HG03565 (cell line): ENCODE results near the gene GPR141.

Source experiments
- ATAC-seq: cut with Tn5 transposase; IDR thresholded peaks from one replicate; pipeline ENCODE4 v1.9.1; 2021; ENCODE audit warnings: mild to moderate bottlenecking, moderate library complexity; ENCODE audit not compliant: unreplicated experiment

GPR141 gene

DNA sequence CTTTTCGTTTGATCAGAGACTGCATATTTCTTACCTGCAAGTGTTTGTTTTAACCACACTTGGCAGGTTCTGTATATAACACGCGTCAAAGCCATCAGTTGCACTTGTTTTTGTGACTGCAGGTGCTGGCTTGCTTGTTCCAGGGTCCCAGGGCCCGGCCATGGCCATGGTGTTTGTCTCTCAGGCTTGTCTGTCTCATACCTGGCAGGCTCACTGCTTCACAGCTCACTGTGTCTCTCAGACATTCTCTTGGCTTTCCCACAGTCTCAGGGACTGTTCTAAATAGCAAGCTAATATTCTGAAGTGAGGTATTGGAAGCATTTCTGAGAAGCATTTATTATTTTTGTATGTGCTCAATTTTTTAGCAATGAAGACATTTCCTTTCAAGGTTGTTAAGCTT lies 46.9 kb downstream of the GPR141 start:
- ATAC-seq = no peak

DNA sequence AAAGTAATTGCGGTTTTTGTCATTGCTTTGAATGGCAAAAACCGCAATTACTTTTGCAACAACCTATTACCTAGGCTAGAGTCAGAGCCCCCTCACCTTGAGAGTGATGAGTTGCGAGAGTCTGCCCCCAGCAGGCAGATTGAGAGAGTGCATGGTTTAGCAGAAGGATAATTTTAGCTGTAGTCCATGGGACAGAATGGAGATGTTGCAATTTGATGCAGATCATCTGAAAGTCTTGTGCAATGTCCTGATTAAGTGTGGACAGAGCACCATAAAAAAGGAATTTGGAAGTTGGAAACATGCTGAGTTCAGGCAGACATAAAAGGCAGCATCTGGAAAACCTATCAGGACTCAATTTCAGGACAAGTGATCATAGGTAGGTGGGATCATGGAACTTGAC lies 48.7 kb downstream of the GPR141 start:
- ATAC-seq = no peak

DNA sequence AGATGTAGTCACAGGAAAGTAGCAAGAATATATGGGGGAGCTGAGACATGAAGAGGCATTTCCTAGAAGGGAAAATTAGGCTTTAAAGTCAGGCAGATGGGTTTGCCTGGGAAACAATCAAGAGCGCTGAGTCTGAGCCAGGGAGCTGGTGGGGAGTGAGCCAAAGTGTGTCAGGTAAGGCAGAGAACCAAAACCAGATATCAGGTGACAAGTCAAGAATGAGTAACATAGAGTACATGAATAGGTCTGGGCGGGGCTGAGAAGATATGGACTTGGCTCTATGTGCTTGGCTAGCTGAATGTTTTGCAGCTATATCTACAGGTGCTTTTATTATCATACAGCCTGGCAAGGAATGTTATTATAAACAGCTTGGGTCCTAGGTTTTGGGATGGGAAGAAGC lies 49.3 kb downstream of the GPR141 start:
- no peak for ATAC-seq

DNA sequence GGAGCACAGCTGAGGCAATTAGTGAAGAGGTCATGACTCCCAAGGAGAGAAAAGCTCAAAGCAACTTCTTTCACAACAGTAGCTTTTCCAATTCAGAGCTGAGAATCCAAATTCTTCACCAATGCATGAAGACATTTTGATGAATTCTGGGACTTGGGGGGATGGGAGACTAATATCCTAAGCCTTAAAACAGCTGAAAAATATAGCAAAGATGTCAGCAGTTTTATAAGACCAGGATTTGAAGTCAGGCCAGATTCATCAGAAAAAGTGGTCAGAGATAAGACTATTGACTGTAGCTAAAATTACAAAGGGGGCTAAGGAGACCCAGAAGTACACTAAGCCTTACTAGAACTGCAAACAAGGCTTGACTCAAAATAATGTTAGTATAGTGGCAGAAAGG lies 51.6 kb downstream of the GPR141 start:
- no peak for ATAC-seq

DNA sequence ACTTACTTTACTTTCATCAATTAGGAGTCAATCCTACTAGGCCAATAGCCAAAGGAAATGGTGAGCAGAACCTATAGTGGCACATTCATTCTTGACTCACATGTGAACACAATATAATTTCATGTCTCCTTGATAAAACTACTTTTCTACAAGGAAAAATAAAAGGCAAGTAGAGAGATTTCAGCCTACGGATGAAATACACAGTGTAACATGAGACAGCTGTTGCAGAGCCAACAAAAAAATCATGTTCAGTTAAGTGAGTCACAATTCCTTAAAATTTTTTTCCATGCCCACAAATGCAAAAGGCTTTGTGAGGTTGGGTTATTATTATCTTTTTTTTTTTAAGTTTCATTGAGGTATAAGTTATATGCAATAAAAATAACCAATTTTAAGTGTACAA lies 54.8 kb downstream of the GPR141 start:
- no peak for ATAC-seq

DNA sequence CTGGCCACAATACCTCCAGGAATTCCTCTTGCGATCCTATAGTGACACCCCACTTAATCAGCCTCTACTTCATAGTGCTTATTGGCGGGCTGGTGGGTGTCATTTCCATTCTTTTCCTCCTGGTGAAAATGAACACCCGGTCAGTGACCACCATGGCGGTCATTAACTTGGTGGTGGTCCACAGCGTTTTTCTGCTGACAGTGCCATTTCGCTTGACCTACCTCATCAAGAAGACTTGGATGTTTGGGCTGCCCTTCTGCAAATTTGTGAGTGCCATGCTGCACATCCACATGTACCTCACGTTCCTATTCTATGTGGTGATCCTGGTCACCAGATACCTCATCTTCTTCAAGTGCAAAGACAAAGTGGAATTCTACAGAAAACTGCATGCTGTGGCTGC lies 56.8 kb downstream of the GPR141 start:
- no peak for ATAC-seq

DNA sequence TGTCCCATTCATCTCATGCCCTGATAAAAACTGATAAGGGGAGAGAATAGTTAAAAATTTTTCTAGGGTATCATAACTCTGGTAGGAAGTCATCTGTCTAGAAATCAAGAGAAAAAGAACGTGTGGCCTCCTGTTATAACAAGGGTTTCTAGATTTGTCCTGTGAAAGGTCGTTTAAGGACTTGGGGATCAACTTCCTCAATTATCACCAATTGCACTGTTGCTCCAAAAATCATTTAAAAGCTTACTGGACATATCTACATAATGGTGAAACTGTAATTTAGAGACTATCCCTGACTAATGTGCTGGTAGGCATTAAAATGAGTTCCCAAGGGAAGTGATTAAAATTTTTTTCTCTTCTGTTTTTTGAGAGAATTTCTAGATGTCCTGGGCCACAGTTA lies 58.2 kb downstream of the GPR141 start:
- no peak for ATAC-seq

DNA sequence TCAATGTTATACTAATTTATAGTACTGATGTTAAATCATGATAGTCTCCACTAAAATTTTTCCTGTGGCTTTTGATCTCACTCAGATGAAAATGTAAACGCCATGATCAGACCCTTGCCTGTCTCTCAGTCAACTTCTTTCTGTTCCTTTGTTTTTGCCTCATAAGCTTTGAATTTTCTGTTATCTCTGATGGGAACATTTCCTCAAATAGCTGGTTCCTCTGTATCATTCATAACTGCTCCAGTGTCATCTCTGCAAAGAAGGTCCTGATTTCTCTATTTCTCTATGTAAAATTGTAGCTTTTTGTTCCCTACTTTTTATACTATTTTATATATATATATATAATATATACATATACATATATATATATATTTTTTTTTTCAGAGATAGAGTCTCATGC lies 67.5 kb downstream of the GPR141 start:
- no peak for ATAC-seq

DNA sequence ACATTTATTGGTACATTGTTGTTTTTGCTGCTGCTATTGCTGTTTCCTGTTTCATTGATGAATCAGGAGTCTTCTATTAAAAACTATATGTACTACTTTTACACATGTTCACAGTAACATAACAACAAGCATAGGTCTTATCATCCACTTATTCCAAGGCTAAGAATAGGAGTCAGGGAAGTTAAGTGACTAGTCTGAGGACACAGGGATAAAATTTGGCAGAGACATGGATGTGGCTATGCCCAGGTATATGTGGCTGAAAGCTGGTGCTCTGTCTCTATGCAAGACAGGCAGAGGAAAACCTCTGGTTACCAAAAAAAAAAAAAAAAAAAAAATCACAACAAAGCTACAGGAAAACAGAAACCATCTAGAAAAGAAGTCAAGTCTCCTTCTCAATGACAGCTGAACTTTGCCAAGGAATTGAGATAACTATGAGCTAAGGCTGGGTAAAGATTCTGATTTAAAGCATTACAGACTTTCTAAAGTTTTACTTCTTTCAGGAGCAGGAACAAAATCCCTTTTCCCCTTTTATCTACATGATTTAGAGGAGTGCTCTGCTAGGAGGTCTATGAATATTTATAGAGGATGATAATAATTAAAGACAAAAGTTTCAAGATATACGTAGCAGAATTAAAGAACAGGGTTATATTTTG lies 70.0 kb downstream of the GPR141 start:
- ATAC-seq = no peak

DNA sequence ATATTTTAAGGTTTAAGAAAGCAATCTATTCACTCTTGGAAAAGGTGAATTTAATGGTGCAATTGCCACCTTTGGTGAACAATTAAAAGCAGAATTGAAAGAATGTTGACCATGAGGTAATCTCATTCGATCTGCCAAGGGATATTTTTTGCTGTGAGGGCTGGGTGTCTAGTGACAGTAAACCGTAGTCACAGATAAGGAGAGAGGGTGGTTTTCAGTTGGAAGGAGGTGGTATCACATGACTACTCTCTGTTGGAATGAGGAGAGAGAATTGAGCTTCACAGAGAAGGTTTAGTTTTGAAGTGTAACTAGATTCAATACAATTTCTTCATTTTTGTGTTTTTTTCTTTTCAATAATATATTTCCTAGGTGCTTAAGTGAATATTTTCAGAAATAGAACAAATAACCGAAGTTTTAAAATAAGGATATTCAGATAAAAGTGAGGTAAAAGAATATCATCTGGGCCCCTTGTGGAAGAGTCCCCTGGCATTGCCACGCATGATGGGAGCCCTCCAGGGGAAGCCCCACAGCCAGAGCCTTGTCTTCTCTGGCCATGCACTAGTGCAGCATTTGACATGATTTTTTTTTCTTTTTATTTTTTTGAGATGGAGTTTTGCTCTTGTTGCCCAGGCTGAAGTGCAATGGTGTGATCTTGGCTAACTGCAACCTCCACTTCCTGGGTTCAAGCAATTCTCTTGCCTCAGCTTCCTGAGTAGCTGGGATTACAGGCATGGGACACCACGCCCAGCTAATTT lies 73.4 kb downstream of the GPR141 start:
- no peak for ATAC-seq

DNA sequence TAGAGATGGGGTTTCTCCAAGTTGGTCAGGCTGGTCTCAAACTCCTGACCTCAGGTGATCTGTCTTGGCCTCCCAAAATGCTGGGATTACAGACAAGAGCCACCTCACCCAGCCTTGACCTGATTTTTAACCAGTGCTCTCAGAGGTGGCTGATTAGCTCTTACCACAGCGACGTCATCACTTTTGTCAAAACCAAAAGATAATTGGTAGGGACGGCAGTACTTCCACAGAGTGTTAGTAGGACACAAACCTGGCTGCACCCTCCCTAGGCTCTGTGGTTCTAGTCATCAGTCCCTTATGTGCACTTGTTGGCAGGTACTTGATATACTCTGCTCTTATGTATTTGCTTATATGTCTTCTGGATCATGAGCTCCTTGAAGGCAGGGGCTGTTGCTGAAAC lies 74.0 kb downstream of the GPR141 start:
- ATAC-seq = no peak

DNA sequence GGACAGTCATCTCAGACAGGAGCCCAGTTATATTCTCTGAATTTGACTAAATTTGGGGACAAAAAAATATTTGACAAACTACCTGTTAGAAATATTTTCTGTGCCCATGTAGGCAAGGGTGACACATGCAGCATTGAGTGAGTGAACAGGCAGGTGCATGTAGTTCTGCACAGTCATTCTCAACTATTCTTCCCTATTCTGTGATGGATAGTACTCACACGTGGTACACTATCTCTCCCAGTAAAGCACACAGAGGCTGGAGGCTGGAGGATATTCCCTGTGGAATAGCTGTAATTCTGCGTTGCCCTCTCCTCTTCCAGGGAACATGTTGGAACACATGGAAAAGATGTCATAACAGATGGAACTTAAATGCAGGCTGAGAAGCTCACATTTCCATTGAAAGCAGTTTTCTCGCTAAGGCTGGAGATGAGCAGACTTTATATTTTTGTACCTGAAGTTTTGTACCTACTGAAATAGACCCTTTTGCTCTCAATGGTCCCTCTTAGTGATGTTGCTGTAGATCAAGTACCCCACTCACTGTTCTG lies 75.0 kb downstream of the GPR141 start:
- ATAC-seq = no peak

DNA sequence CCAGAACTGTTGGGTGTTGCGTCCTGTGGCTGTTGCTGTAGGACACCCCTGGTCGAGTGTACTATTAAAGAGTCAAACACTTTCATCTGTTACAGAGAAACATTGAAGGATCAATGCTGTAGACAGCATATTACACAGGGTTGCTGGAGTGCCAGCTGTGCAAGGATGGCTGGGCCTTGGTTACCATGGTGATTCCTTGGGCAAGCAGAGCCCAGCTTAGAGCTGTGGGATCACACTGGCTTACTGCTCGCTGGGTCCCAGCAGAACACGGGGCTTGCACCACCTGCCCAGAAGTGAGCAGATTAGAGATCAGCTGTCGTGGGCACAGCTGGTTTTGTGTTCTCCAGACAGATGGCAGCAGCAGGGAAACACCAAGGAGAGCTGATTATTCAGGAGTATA lies 76.0 kb downstream of the GPR141 start:
- no peak for ATAC-seq

DNA sequence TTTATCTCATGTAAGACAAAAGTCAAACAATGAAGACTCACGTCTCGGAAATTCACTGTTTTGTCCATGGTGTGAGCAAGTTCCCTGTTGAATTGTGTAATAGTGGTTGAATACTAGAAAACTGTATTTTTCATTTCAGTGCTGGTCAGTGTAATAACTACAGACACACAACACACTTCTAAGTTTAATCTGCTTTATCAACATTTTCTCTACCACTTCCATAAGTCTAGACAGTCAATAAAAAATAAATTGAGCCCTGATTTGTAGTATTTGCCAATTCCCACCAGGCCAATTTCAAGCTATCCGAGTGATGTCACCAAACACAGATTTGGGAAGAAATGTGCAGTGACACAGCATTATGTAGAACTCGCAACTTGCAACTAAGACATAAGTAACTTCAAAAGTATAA lies 81.9 kb downstream of the GPR141 start:
- ATAC-seq = no peak

DNA sequence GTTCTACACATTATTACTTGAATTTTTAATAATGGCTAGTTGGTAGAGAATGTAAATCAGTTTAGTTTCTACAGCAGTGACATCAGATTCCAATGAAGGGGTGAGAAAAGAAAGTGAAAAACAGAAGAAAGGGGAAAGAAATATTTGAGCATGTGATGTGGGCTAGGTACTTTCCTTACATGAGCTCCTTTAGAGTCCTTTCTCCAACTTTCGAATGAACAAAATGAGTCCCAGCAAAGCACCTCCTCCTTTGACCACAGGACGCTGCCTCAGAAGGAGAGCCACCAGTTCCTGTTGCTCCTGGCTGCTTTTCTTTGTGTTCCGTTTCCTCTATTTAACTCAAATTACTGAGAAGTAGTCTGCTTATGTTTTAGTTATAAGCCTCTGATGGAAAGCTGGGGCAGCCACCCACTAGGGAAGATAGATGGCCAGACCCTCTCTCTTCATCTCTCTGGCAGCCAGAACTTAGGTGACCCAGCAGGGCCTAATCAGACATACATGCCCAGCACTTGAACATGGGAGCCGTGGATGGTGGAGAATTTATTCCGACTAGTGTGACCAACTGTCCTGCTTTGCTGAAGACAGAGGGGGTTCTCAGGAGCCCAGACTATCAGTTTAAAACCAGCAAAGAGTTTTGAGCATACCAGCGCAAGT lies 82.4 kb downstream of the GPR141 start:
- ATAC-seq = peak; percentile 82

DNA sequence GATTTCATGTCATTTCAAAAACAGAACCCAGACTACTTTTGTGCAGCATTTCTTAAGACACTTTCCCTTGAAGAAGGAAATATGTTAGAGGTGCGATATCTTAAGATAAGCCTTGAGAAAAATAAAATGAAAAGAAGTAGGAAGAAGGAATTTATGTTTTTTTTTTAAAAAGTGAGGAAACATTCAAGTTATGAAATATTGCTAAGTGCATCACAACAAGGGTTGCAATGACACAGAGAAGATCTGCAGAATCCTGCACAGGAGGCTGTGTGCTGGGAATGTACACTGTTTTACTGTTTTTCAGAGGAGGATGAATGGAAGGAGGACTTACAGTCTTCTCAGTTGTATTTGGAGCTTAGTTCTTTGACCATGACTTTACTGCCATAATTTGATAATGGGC lies 85.0 kb downstream of the GPR141 start:
- ATAC-seq = no peak

DNA sequence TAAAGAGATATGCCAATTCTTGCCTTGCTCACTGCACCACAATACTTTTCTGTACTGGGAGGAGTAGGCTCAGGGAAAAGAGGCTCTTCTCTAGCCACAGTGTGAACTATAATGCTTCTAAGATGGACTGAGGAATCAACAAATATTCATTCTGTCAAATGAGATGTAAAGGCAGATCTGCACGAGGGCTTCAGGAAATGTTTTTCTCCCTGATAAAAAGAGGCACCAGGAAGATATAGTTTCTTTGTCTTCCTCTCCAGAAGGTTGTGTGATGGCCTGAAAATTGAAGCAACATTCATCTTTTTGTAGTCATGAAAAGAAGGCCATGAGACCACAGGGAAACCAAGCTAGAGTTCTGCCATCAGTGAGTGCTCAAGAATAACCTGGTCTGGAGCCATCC lies 85.7 kb downstream of the GPR141 start:
- ATAC-seq = no peak

DNA sequence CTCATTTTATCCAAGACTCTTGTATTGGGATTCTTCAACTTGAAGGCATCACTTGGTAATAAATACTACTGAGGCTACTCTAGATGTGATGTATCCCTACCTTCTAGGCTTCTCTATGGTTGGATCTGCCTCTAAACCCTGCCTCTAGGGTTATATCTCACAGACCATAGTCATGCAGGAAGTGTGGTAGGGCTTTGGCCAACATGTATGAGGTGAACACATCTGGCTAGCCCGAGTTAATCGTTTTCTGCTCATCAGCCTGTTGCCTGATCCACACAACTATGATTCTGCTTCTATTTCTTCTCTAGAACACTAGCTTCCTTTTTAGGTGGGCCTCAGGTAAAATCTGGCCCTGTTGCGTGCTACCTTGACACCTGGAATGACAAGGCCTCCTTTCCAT lies 86.2 kb downstream of the GPR141 start:
- ATAC-seq = no peak

DNA sequence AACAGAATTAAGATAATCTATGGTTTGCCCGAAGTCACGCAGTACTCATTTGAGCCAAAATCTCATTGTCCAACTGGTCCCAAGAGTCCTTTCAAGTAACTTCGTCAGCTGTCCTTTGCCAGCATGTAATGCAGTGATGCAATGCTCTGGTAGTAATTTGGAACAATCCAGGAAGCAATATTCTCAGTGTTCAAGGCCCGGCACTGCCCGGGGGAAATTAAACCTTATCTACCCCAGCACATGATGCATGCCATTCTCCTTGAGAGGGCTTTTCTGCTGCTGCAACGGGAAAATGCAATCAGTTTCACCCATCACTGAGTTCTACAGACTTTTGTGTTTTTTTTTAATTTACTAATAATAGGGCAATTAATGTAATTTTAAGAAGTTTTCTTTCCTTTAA lies 87.3 kb downstream of the GPR141 start:
- no peak for ATAC-seq

DNA sequence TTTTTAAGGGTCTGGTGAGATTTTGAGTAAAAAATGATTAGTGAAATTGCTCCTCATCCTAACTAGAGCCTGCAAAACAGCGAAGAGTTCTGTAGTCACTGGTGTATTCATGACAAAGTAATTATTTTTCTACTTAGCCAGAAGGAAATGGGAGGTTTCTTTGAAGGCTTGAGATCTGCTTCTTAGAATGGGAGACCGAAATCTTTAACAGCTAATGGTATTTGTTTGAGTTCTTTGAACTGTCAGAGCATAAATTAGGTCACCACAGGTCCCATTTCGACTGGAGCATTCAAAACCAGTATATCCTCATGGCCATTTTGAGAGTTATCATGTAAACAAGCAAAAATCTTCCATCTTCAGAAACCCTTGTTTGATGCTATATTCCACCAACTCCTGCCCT lies 87.8 kb downstream of the GPR141 start:
- no peak for ATAC-seq

DNA sequence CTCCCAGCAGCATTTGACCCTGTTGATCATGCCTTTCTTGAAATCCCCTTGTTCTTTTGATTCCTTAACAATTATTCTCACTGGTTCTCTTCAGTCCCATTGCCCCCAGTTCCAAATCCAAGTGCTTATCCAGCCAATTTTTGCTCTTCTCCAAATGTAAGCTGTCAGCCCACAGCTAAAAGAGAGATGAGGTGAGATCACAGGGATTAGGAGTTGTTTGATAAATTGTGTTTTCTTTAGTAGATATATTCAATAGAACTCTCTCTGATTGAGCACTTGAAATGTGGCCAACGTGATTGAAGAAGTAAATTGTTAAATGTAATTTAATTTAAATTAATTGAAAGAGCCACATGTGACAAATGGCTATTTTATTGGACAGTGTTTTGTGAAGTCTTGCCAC lies 88.2 kb downstream of the GPR141 start:
- ATAC-seq = no peak

DNA sequence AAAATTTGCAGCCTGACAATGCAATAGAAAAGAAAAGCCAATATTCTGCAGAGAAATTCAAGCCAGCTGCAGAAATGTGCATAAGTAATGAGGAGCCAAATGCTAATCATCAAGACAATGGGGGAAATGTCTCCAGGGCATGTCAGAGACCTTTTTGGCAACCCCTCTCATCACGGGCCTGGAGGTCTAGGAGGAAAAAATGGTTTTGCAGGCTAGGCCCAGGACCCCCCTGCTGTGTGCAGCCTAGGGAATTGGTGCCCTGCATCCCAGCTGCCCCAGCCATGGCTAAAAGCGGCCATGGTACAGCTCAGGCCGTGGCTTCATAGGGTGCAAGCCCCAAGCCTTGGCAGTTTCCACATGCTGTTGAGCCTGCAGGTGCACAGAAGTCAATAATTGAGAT lies 92.4 kb downstream of the GPR141 start:
- ATAC-seq = no peak
